GM19452 (cell line): ENCODE data around the gene FADS1.
A peak's percentile ranks its signal among the peaks of the same experiment; 100 is the strongest.

Experiments
- ATAC-seq: cut with Tn5 transposase; IDR thresholded peaks from one replicate; pipeline ENCODE4 v1.9.1; 2021; ENCODE audit not compliant: unreplicated experiment

Gene FADS1

DNA sequence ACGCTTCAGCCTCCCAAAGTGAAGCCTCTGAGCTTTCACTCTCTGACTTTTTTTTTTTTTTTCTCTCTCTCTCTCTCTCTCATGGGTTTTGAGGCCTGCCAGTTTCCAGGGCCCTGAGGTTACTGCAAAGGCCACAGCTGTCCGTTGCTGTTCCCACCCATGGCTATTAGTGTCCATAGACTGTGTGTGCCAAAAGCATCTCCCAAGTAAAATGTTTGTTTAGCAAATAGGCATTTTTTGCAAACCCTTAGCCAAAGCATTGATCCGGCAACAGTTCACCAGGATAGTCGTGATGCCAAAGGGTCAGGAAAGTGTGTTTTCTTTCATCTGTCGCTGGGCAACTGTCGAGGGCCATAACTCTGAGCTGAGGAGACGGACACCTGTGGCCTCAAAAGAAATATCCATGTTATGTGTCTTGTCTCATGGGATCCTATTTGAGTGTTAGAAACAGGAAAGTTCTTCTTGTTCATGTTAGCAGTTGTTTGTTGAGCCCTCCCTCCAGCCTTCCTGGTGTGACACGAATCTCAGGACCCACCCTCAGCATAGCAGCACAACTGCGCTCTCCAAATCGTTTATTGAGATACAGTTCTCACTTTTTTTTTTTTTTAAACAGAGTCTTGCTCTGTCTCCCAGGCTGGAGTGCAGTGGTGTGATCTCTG, 29.7 kb upstream of the FADS1 start:
- ATAC-seq, result no peak

DNA sequence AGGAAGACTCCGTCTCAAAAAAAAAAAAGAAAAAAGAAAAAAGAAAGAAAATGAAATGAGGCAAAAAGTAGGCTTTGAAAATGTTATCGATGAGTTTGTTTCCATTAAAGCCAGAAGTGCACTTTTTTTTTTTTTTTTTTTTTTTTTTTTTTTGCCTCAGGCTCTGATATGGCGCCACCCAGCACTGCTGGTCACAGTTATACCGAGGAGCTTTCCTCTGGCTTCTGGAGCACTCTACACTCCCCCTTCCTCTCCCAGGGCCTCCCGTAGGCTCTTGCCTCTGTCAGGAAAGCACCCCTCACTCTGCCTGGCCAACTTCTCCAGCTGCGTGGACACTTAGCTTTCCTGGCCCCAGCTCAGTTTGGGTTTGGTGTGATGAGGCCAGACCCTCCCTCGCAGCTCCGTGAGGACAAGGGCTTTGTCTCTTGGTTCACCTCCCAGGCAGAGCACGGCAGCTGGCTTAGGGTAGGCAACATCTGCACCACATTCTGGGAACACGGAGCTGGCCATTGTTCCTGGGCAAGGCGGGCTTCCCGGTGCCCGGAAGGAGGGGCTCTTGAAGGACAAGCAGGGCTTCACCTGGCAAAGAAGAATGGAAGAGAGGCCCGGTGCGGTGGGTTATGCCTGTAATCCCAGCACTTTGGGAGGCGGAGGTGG, 28.2 kb upstream of the FADS1 start:
- ATAC-seq, result no peak

DNA sequence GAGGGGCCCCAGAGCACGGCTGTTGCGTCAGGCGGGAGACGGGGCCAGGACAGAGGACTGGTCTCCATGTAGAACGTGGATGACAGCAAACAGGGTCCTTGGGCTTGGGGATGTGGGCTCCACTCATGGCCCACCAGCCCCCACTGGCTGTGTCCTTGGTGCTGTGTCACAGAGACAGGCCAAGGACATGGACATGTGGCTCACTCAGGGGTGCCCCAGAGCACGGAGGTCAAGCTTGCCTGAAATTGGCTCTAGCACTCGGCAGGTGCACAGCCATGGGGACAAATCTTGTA, 25.7 kb upstream of the FADS1 start:
- ATAC-seq, result no peak

DNA sequence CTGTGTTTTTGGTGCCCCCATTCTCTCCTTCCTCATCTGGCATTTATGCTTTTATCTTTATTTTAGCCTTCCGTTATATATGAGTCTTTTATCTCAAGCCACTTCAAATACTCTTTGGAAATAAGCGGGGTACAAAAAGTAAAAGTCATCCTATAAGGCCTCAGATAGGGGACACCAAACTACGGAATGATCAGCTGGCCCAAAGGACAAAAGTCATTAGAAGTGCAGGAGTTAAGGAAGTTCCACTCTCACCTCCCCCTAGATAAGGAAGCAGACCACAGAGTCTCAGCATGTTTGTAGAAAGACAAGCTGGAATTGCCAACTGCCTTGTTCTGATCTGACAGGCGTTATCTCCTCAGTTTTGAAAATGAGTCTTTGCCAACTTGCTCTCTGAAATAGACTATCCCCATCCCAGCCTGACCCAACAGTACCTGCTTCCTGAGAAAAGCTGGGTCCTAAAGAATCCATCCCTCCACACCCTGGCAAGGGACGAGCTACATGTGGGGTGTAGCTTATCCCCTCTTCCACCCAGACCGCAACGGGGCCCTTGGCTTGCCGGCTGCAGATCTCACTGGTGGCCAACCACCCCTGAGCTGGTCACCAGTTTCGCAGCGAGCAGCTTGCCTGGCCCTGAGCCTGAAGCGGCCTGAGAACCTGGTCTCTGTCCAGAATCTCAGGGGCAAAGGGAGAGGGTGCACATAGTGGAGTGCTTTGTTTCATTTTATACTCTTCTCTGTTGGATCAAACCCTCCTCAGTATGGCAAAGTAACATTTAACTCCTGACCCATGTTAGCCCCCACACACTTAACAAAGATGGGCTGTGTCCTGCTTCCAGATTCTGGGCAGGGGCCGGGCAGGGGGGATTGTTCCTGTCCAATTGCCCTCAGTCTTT, 25.1 kb upstream of the FADS1 start:
- no peak for ATAC-seq

DNA sequence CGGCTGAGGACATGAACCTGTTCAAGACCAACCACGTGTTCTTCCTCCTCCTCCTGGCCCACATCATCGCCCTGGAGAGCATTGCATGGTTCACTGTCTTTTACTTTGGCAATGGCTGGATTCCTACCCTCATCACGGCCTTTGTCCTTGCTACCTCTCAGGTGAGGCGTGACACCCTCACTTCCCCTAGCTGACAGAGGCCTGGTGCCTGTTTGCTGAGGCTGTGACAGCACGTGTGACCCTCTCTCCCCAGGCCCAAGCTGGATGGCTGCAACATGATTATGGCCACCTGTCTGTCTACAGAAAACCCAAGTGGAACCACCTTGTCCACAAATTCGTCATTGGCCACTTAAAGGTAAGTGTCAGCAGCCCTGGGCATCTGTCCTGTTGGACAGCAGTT, 23.6 kb upstream of the FADS1 start:
- ATAC-seq, result no peak

DNA sequence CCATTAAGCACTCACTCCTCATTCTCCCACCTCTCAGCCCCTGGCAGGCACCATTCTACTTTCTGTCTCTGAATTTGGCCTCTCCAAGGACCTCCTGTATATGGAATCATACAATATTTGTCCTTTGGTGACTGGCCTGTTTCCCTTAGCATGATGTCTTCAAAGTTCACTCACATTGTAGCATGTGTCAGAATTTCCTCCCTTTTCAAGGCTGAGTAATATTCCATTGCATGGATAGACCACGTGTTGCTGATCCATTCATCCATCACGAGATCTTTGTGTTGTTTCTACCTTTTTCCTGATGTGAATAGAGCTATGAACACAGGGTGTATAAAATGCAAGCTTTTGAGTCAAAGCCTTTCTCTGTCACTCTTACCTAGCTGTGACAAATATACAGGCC, 22.9 kb upstream of the FADS1 start:
- no peak for ATAC-seq

DNA sequence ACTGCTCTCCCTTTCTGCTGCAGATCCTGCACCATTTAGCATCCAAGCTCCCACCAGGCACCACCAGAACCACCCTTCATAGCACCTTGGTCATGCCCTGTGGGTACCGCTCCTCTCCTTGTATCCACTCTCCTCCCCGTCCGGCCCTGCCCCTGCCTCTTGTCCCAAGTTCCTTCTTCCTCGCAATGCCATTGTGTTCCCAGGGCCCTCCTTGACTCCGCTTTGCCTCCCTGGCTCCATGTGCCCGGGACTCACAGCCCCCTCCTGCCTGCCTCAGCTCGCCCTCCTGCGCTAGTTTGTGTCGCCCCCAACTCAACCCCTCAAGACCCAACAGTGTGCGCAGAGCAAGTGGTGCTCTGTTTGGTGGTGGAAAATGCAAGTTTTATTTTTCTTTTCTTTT, 22.1 kb upstream of the FADS1 start:
- no peak for ATAC-seq

DNA sequence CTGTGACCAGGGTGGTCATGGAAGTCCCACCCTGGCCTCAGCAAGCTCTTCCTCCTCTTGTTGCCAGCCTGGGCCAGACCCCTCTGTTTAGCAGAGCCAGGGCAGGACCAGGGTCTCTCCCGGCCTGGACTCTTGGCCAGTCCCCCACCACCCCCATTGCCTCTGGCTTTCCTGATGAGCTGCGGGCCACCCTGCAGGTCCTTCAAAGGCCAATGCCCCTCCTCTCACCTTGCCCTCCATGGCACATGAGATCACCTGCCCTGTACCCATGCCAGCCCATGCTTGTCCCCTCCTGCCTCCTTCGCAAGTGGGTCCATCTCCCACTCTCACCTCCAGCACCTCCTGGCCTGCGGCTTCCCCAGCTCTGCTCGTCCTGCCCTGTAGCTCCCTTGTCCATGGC, 21.7 kb upstream of the FADS1 start:
- ATAC-seq, result no peak

DNA sequence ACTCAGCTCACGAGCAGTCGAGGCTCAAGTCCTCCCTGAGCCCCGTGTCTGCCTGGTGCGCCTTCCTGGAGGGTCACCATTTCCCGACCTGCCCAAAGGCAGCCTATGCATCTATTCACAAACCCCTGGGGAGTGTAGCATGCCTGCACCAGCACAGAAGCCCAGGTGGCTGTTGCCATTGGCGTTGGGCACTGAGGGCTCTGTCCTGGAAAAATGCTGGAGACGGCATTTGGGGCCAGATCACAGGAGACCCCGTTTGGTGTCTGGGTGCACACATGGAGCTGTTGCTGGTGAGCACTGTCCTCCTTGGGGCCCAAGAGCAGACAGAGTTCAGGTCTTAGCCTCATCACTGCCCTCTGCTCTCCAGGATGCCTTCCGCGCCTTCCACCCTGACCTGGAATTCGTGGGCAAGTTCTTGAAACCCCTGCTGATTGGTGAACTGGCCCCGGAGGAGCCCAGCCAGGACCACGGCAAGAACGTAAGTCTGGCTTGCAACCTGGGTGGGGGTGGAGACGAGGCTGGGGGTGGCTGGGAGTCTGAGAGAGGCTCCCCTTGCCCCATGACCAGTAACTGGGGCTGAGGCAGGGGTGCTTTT, 20.7 kb upstream of the FADS1 start:
- no peak for ATAC-seq

DNA sequence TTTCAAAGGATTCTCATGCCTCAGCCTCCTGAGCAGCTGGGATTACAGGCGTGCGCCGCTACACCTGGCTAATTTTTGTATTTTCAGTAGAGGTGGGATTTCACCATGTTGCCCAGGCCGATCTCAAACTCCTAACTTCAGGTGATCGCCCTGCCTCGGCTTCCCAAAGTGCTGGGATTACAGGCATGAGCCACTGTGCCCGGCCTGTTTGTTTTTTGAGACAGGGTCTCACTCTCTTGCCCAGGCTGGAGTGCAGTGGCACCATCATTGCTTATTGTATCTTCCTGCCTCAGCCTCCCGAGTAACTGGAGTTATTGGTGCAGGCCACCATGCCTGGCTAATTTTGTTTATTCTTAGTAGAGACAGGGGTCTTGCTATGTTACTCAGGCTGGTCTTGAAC, 19.4 kb upstream of the FADS1 start:
- no peak for ATAC-seq

DNA sequence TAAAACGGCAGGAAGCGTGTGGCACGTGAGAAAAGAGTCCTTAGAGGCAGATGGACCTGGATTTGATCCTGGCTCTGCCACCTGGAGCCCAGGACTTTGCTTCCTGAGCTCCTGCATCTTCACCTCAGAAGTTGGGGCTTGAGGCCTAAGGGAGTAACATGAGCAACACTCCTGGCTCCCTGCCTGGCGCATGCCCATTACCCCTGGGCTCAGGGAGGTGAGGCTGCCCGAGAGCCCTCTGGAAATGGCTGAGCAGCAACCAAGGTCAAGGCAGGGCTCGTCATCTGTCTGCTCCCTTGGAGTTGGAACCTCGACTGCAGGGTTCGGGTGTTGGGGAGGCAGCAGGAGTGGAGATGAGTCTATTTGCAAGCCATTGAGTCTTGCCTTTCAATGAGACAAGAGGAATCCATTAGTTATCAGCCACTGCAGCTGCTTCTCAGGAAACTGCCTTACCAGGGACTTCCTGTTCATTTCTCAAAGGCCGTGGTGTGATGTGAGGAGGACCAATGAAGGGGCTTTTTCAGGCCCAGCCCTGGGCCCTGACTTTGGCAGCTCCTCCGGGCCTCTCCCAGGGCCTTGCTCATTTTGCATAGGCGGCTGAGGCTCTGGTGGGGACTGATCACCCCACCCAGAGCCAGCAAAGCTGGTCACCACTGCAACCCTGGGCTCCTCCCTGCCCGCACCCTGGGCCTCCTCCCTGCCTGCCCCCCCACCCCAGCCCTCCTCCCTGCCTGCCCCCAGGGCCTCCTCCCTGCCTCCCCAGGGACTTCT, 17.7 kb upstream of the FADS1 start:
- peak; percentile 90 for ATAC-seq

DNA sequence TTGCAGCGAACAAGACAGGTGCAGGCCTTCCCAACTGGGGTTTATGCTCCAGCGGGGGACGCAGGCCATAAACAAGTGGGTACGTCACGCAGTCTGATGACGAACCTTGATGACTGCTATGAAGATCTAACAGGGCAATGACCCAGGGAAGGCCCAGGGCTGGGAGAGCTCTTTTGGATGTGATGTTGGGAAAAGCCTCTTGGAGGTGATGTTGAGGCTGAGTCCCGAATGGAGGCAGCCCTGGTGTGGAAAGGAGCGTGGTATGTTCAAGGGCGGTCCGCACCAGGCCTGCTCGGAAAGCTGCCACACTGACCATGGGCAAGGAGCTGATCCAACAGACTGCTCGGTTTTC, 17.1 kb upstream of the FADS1 start:
- no peak for ATAC-seq

DNA sequence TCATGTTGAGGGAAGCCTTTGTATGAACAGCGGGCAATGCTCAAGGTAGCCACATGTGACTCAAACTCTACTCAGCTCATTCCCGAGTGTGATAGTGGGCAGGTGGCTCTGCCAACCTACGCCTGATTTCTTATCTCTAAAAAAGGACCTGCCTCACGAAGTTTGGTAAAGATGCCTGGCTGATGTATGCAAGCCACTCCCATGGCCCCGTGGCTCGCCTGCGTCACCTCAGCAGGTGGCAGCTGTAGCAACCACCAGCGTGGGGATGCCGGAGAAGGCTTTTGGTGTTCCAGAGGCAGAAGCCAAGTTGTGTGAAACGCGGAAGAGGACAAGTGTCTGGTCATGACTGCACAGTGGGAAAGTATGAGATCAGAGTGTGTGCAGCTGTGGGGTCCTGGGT, 16.7 kb upstream of the FADS1 start:
- ATAC-seq, result no peak

DNA sequence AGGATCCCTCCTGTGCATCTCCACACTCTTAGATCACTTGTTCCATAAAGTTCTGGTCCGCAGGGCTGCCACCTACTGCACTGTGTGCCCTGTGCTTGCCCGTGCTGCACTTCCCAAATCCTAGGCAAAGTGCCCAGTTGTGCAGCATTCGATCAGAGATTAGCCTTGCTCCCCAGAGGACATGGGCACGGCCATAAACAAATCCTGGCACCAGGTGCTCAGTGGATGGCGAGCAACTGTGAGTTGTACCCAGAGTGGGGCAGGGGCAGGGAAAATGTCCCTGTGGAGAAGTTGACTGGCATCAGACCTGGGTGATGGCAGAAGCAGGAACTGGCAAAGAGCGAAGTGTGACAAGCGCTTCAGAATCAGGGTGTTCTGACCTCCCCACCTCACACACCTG, 16.0 kb upstream of the FADS1 start:
- no peak for ATAC-seq

DNA sequence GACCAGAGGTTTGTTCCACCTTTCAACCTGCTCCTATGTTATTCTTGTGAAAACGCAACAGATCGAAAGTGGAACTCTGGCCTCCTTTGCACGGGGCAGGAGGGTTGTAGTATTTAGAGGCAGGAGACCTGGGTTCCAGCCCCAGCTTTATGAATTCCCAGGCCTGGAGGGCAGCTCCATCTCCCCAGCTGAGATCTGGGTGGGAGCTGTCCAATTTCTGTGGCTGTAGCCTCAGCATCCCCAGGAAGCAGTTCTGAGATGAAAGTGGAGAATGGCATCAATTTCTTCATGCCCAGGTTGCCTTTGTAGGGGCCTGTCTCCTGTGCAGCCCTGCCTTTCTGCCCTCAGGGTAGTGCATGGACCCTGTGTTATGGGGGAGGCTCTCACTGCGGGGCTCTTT, 15.4 kb upstream of the FADS1 start:
- no peak for ATAC-seq

DNA sequence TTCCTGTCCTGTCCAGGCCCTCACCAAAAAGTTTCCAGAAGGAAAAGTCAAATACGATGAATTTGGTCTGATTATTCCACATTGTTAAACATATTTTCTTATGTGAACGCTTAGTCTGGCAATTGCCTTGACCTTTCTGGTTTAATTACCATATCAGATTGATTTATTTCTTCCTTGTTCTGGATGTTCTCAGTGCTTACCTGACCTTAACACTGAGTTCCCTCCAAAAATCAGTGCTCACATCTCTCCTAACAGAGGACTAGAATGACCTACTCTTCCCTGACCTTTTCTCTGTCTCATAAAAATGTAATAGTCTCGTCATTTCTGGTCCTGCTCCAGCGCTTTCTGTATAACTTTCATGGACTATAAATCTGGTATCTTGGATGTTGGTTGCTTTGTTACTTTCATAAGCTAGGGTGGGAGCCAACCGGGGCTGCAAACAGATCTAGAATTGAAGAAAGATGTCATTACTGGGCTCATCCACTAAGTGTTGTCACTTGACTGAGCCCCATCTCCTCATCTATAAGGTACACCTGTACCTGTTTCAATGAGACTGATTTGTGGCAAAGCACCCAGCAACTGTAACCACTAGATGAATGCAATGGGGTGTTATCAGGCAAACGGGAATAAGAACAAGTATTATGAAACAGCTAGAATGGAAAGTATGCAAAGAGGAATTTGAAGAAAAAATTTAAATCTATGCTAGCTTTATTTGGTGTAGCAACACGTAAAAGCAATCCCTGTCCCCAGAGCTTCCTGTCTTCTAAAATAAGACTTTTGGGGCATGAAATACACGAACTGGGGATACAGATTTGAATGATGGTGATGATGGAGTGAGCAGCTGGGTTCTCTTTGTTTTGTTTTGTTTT, 13.7 kb upstream of the FADS1 start:
- ATAC-seq, result no peak

DNA sequence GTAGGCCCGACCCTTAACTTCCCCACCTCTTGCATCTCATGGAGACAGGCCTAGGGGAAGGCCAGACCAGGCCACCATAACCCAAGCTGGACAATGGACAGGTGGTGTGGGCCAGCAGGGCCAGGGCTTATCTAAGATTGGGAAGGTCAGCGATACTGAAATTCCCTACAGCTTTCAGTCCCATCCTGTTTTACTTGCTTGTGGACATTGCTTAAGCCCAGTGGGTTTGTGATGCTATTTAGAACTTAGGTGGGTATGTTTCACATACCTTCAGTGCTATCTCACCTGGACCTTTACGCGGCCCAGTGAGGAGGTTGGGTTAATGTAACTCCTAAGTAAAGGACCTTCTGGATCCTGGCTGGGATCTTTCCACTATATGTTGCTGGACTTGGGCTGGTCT, 13.0 kb upstream of the FADS1 start:
- no peak for ATAC-seq

DNA sequence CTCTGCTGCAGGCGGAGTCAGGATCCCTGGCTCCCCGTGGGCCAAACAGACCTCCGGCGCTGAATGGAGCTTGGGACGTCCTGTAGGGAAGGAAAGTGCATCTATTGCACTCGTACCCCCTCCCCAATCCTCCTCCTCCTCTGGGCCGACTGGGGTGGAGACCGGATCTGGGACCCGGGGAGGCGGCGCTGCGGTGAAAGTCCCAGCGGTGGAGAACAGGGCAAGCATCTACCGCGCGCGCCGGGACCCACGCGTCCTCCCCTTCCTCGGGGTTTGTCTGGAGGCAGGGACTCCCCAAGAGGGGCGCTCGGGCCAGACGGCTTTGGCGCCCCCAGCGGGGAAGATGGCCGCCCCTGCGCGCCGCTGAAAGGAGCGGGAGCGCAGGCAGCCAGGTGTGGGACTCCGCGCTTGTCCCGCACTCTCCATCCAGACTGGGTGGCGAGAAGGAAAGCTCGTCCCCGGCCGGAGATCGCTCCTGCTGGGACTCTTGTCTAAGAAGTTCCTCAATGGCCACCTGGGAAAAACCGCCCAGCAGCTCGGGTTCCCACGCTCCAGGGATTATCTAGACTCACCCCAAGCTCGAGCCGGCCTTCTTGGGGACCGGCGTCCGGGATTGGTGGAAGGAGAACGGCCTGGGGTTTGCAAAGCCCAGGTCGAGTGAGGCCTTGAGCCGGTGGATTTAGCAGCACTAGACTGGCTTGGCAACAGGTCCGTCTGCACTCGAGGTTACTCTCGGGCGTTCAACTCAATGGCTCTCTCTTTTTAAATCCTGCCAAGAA, 12.0 kb upstream of the FADS1 start:
- no peak for ATAC-seq

DNA sequence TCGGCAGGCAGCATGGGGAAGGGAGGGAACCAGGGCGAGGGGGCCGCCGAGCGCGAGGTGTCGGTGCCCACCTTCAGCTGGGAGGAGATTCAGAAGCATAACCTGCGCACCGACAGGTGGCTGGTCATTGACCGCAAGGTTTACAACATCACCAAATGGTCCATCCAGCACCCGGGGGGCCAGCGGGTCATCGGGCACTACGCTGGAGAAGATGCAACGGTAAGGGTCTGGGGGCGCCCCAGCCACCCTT, 11.5 kb upstream of the FADS1 start:
- ATAC-seq, result no peak
